HG02678 (cell line): ENCODE data around the gene CUL2.
"Not testable (repeated sequence)": the region's sequence is repeated elsewhere in the genome, so short reads cannot be mapped to it uniquely, and the experiment has no call there.

Source experiments
- ATAC-seq: cut with Tn5 transposase; IDR thresholded peaks from one replicate; pipeline ENCODE4 v1.9.1; 2021; ENCODE audit warnings: mild to moderate bottlenecking, moderate library complexity; ENCODE audit not compliant: unreplicated experiment

The CUL2 gene

GRCh38 chr10:34985146-34985545 lies 105.0 kb downstream of the CUL2 start:
- no peak for ATAC-seq

GRCh38 chr10:34981844-34982243 lies 108.3 kb downstream of the CUL2 start:
- ATAC-seq: no peak

- ATAC-seq: no peak
These were observed 110.2 kb downstream of the CUL2 start for GRCh38 chr10:34979938-34980337.

GRCh38 chr10:34978080-34978479 lies 112.1 kb downstream of the CUL2 start:
- no peak for ATAC-seq

- not testable (repeated sequence) for ATAC-seq
These were observed 113.7 kb downstream of the CUL2 start for GRCh38 chr10:34976380-34976910.

GRCh38 chr10:34974364-34975065 lies 115.6 kb downstream of the CUL2 start:
- not testable (repeated sequence) for ATAC-seq

GRCh38 chr10:34973757-34974156 lies 116.4 kb downstream of the CUL2 start:
- ATAC-seq: not testable (repeated sequence)

- ATAC-seq: not testable (repeated sequence)
These were observed 117.0 kb downstream of the CUL2 start for GRCh38 chr10:34973121-34973520.

- ATAC-seq: not testable (repeated sequence)
These were observed 117.5 kb downstream of the CUL2 start for GRCh38 chr10:34972591-34972990.

GRCh38 chr10:34971606-34972334 lies 118.4 kb downstream of the CUL2 start:
- ATAC-seq: not testable (repeated sequence)

GRCh38 chr10:34969171-34969570 lies 121.0 kb downstream of the CUL2 start:
- no peak for ATAC-seq

GRCh38 chr10:34967335-34967880 lies 122.7 kb downstream of the CUL2 start:
- no peak for ATAC-seq

GRCh38 chr10:34966451-34966850 lies 123.7 kb downstream of the CUL2 start:
- ATAC-seq: no peak

GRCh38 chr10:34966040-34966439 lies 124.1 kb downstream of the CUL2 start:
- no peak for ATAC-seq

GRCh38 chr10:34964166-34964800 lies 125.9 kb downstream of the CUL2 start:
- no peak for ATAC-seq

- ATAC-seq: no peak
These were observed 127.3 kb downstream of the CUL2 start for GRCh38 chr10:34962866-34963265.

- ATAC-seq: no peak
These were observed 129.2 kb downstream of the CUL2 start for GRCh38 chr10:34960983-34961382.

- ATAC-seq: no peak
These were observed 130.4 kb downstream of the CUL2 start for GRCh38 chr10:34959786-34960185.

GRCh38 chr10:34959321-34959720 lies 130.8 kb downstream of the CUL2 start:
- ATAC-seq: no peak
